ENCODE data around the gene PTPRD. TPM values are rescaled to one million over a fixed set of nuclear protein-coding genes. Genes with fewer than 3 reads are reported as not detected.

PTPRD gene
- total RNA-seq, 4 donors from 2014 or later: 0.78 to 11.7 (median 1.6) TPM

DNA sequence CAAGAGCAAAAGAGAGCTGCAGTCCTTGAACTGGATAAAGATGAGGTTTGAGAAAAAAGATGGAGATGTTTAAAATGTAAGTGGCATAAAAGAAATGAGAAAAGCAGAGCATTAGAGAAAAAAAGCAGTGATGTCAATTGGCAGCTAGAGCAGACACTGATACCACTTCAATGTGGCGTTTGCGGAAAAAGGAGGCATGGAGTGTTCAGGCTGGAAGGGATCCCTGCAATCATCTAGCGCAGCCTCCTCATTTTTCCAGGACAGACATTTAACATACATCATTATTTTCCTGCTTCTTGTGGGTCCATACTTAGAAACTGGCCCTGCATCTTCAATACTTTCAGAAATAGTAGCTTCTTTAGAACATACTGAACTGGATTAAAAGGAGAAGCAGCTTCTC, 563.8 kb downstream of the PTPRD start:
- H3K4me3 ChIP-seq: no peak overlapping the region
- ATAC-seq (no peak), DNase-seq (no peak)
- TF ChIP-seq POLR2A (IDR thresholded peaks at IDR 0.05): no peak
- TF ChIP-seq, protein P1, sequence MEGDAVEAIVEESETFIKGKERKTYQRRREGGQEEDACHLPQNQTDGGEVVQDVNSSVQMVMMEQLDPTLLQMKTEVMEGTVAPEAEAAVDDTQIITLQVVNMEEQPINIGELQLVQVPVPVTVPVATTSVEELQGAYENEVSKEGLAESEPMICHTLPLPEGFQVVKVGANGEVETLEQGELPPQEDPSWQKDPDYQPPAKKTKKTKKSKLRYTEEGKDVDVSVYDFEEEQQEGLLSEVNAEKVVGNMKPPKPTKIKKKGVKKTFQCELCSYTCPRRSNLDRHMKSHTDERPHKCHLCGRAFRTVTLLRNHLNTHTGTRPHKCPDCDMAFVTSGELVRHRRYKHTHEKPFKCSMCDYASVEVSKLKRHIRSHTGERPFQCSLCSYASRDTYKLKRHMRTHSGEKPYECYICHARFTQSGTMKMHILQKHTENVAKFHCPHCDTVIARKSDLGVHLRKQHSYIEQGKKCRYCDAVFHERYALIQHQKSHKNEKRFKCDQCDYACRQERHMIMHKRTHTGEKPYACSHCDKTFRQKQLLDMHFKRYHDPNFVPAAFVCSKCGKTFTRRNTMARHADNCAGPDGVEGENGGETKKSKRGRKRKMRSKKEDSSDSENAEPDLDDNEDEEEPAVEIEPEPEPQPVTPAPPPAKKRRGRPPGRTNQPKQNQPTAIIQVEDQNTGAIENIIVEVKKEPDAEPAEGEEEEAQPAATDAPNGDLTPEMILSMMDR (IDR thresholded peaks at IDR 0.05 in 4 of 5, conservative IDR thresholded peaks at IDR 0.05 in 1 of 5): no peak
- H3K27me3 ChIP-seq: no peaks in the 10 kb centered on the region
- H3K36me3 ChIP-seq: no peaks in the 10 kb centered on the region
- H3K4me1 ChIP-seq: no peaks in the 10 kb centered on the region
- H3K9me3 ChIP-seq: no peaks in the 10 kb centered on the region
- intact Hi-C loops (cut with DNase I; ENCODE audit: low total_unique reads) (no loop called here), in situ Hi-C loops (cut with MboI; ENCODE audit: low sequenced_read_pairs in 4 of 4) (no loop called here)
- no peak overlapping the region for H3K27ac ChIP-seq

DNA sequence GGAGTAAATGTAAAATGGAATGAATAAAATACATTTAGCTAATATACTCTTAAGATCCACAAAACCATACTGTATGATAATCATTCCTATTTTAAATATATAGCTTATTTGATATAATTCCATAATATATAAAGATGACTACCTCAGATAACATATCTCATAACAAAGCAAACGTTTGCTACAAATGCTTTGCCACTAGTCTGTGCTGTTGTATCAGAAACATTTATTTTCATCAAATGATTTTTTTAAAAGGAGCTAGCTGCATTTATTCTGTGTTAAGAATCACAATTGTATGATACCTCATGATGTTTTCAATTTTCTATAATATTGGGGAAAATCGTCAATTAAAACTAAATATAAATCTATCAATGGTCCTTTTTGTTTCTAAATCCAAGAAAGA, 567.2 kb downstream of the PTPRD start:
- Histone ChIP-seq H3K36me3 (no peaks in the 10 kb centered on the region), H3K4me3 (no peak overlapping the region), H3K4me1 (no peaks in the 10 kb centered on the region), H3K9me3 (no peaks in the 10 kb centered on the region), H3K27me3 (no peaks in the 10 kb centered on the region), H3K27ac (no peak overlapping the region)
- no peak for TF ChIP-seq POLR2A (IDR thresholded peaks at IDR 0.05)
- TF ChIP-seq, protein P1 (IDR thresholded peaks at IDR 0.05 in 4 of 5, conservative IDR thresholded peaks at IDR 0.05 in 1 of 5): no peak
- no peak for DNase-seq
- intact Hi-C loops (cut with DNase I; ENCODE audit: low total_unique reads) (no loop called here), in situ Hi-C loops (cut with MboI; ENCODE audit: low sequenced_read_pairs in 4 of 4) (no loop called here)
- no peak for ATAC-seq

DNA sequence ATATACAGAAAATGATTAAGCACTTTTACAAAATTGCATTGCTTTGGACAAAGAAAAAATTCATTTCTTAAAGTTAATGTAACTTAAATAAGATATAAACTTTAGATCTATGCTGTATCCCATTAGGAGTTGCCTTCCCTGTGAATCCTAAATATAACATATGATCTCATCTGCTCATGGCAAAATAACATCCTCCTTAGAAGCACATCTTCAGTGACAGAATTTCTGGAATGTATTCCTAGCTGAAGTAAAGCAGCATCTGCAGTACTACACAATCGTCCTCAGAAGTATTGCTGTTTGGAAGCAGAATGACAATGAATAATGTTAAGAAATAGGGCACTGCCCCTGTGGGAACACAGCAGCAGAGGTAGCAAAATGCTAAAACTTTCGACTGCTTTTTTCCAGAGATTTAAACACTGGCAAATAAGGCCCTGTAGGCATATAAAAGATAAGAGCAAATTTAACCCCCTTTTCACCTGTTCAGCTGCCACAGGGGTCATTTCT, 571.0 kb downstream of the PTPRD start:
- Histone ChIP-seq H3K4me1 (no peaks in the 10 kb centered on the region), H3K4me3 (no peak overlapping the region), H3K36me3 (no peaks in the 10 kb centered on the region), H3K27me3 (no peaks in the 10 kb centered on the region), H3K27ac (no peak overlapping the region), H3K9me3 (no peaks in the 10 kb centered on the region)
- DNase-seq (no peak), ATAC-seq (no peak)
- in situ Hi-C loops (cut with MboI; ENCODE audit: low sequenced_read_pairs in 4 of 4): no loop called here
- intact Hi-C loops (cut with DNase I; ENCODE audit: low total_unique reads): no loop called here
- no peak for TF ChIP-seq POLR2A (IDR thresholded peaks at IDR 0.05)
- TF ChIP-seq, protein P1 (IDR thresholded peaks at IDR 0.05 in 4 of 5, conservative IDR thresholded peaks at IDR 0.05 in 1 of 5): no peak

DNA sequence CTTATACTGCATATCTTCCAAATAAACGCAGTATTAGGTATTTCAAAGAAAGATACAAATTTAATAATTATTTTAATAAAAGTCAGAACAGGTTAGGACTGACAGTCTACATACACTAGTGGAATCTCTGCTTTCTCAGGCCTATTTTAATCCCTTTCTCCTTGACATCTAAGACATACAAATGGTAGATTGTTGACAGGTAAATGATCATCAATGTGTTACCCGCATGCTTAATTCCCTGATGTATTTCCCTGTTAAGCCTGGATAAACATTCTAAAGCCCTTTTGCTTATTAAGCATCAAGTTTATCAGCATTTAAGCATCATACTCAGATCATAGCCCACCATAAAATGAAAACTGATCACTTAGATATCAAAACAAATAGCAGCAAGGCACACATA, 576.7 kb downstream of the PTPRD start:
- Histone ChIP-seq H3K27ac (no peak overlapping the region), H3K27me3 (no peaks in the 10 kb centered on the region), H3K4me1 (no peaks in the 10 kb centered on the region), H3K9me3 (no peaks in the 10 kb centered on the region), H3K36me3 (no peaks in the 10 kb centered on the region), H3K4me3 (no peak overlapping the region)
- in situ Hi-C loops (cut with MboI; ENCODE audit: low sequenced_read_pairs in 4 of 4): no loop called here
- DNase-seq: no peak
- TF ChIP-seq POLR2A (IDR thresholded peaks at IDR 0.05): no peak
- TF ChIP-seq, protein P1 (IDR thresholded peaks at IDR 0.05 in 4 of 5, conservative IDR thresholded peaks at IDR 0.05 in 1 of 5): no peak
- ATAC-seq: no peak
- intact Hi-C loops (cut with DNase I; ENCODE audit: low total_unique reads): no loop called here

DNA sequence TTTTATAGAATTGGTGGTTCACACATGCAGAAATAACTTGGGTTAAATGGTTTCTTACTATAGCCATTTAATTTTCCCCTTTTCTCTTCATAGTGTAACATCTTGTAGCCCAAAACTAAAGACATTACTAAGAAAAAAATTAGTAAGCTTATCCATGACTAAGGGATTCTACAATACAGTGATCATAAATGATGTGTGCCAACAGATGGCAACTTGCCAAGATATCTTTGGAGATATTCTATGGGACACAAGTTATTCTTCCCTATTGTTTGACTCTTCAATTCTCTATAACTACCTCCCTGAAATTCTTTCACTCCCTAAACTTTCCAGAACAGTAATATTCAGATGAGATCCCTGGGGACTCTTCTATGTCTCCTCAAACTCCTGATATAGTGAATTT, 580.6 kb downstream of the PTPRD start:
- in situ Hi-C loops (cut with MboI; ENCODE audit: low sequenced_read_pairs in 4 of 4): no loop called here

More for the DNA sequence above, 580.6 kb downstream of the PTPRD start:
- Histone ChIP-seq H3K4me1 (no peaks in the 10 kb centered on the region), H3K27ac (no peak overlapping the region), H3K4me3 (no peak overlapping the region), H3K9me3 (no peaks in the 10 kb centered on the region), H3K36me3 (no peaks in the 10 kb centered on the region), H3K27me3 (no peaks in the 10 kb centered on the region)
- intact Hi-C loops (cut with DNase I; ENCODE audit: low total_unique reads): no loop called here
- no peak for DNase-seq
- no peak for ATAC-seq
- no peak for TF ChIP-seq POLR2A (IDR thresholded peaks at IDR 0.05)
- TF ChIP-seq, protein P1 (IDR thresholded peaks at IDR 0.05 in 4 of 5, conservative IDR thresholded peaks at IDR 0.05 in 1 of 5): no peak
